Fibroblast of skin of left biceps (primary cell): Measurements from ENCODE around the gene LTA.

Experiments
- DNase-seq, 2 experiments: peaks; one replicate each; pipeline ENCODE4 v3.0.0-alpha.2; 2013; ENCODE audit warnings: low read depth in 2 of 2

The LTA gene, protein sequence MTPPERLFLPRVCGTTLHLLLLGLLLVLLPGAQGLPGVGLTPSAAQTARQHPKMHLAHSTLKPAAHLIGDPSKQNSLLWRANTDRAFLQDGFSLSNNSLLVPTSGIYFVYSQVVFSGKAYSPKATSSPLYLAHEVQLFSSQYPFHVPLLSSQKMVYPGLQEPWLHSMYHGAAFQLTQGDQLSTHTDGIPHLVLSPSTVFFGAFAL

DNA sequence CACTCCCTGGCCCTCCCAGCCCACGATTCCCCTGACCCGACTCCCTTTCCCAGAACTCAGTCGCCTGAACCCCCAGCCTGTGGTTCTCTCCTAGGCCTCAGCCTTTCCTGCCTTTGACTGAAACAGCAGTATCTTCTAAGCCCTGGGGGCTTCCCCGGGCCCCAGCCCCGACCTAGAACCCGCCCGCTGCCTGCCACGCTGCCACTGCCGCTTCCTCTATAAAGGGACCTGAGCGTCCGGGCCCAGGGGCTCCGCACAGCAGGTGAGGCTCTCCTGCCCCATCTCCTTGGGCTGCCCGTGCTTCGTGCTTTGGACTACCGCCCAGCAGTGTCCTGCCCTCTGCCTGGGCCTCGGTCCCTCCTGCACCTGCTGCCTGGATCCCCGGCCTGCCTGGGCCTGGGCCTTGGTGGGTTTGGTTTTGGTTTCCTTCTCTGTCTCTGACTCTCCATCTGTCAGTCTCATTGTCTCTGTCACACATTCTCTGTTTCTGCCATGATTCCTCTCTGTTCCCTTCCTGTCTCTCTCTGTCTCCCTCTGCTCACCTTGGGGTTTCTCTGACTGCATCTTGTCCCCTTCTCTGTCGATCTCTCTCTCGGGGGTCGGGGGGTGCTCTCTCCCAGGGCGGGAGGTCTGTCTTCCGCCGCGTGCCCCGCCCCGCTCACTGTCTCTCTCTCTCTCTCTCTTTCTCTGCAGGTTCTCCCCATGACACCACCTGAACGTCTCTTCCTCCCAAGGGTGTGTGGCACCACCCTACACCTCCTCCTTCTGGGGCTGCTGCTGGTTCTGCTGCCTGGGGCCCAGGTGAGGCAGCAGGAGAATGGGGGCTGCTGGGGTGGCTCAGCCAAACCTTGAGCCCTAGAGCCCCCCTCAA, at the start of gene LTA:
Gene LTA, plus strand, starts transcription at position 249 of the 871 bp plus-strand sequence. Its CDS starts 454 bp downstream, at position 703.
- no peak for DNase-seq

DNA sequence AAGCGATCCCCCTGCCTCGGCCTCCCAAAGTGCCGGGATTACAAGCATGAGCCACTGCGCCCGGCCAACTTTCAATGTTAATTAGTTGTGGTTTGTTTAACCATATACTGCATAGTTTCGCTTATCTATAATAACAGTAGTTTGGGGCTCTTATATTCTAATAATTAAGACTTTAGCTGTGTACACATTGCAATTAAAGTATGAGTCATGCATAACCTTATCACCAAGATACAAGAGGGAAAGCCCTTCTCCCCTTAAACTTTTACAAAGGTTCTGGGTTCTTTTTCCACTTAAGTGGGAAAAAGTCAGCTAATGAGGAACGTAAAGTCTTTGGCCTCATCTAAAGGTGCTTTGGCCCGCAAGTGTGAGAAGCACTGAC, 46.5 kb upstream of the LTA start:
- no peak for DNase-seq

DNA sequence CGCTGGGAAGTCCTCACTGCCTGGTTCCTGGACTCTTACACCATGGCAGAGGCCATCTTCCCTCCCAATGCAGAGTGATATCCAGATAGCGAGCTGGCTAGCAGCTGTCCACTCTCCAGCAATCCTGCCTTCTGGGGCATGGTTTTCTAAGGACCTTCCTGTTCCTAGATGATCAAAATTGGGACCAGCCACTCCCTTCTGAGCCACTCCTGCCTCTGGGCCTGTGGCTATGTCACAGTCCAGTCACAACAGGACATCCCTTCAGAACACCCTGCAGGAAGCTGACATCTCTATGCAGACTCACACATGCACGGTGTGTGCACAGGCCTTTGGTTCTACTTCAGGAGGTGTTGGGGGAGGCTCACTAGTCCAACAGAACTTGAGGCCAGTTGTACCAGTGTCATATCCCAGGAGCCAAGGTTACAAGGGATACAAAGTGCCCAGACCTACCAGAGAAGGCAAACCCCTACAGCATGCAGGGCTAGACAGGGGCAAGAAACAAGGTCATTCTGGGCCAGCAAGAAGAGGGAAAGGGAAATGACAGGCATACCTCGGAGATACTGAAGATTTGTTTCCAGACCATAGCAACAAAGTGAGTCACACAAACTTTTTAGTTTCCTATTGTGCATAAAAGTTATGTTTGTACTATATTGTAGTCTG, 46.0 kb upstream of the LTA start:
- no peak for DNase-seq

DNA sequence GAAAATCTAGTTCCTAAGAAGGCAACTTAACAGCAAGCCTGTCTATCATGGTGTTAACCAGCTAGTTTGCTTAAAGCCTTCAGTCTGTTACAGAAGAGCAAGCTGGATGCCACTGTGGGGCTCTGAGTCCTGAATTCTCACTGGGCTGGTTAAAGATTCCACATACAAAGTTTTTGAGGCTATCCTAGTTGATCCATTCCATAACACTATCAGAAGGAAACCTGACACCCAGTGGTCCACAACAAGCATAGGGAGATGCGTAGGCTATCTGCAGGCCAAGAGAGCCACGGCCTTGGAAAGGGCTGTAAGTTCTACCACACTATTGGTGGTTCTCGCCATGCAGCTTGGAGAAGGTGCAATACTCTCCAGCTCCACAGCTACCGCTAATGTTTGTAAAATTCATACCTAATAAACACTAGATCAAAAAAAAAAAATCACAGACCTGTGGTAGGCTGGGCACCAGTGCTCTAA, 43.7 kb upstream of the LTA start:
- no peak for DNase-seq

DNA sequence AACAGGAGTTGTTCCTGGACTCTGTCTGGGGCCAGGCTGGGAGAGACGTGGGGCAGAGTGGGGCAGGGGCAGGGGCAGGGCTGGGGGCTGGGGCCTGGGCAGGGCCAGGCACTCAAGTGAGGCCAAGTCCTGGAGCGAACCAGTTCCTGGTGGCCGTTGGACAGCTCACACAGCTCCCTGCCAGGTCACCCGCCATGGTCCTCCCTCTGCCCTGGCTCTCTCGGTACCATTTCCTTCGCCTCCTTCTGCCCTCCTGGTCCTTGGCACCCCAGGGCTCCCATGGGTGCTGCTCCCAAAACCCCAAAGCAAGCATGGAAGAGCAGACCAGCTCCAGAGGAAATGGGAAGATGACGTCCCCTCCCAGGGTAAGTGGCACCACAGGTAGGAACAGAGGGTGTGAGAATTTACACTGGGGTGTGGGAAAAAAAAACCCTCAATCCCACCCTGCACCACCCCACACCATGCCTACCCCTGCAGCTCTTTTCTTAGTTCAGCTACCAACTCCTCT, 43.2 kb upstream of the LTA start, which contains the start of gene MCCD1:
Gene MCCD1, plus strand, starts transcription at position 142 of the 508 bp plus-strand sequence. Its CDS starts 53 bp downstream, at position 195.
- DNase-seq = no peak

DNA sequence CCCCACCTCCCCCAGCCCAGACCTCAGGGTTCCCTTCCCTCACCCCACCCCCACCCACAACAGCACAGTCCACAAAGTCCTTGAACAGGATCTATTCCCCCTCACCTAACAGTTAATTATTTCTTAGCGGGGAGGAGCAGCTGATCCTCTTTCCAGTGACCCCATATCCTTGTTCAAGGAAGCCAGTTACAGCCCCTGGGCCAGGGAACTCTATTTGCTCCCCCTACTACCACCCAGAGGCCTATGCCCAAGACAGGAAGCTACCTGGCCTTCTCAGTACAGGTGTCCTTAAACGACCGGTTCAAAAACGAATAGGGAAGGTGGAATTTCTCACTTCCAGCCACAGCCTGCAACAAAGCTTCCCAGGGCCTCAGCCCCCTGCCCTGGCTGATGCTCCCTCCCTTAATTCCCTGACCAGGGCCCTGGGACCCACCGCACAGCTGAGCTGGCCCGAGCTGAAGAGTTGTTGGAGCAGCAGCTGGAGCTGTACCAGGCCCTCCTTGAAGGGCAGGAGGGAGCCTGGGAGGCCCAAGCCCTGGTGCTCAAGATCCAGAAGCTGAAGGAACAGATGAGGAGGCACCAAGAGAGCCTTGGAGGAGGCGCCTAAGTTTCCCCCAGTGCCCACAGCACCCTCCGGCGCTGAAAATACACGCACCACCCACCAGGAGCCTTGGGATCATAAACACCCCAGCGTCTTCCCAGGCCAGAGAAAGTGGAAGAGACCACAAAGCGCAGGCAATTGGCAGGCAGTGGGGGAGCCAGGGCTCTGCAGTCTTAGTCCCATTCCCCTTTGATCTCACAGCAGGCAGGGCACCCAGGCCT, 42.5 kb upstream of the LTA start:
- DNase-seq = no peak

DNA sequence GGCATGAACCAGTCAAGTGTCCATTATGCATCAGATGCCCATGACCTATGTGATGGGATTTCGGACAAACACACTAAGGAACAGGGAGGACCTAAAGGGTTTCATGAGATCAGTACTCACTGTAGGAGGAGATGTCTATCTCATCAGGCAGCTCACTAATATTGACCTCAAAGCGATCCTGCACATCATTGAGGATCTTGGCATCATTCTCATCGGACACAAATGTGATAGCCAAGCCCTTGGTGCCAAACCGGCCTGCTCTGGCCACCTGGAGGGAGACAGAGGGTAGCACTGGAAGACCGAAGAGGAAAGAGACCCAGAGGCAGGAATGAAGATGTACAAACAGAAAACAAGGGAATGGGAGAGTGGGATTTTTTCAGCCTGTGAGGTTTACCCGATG, 41.4 kb upstream of the LTA start:
- no peak for DNase-seq

DNA sequence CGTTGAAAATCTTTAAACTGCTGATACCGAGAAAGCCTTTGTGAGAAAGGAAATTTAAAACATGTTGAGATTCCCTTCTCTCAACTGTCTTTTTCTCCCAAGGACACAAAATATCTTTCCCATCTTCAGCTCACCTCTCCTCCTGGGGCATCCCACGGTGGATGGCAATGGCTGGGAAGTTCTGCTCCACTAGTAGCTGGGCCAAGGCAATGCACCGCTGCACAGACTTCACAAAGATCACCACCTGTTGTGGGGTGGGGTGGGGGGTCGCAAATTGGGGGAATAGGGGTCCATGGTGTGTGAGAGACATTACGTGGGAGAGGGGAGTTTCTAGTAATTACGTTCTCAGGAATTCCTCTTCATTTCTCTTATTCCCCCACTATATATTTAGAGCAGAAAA, 40.9 kb upstream of the LTA start:
- no peak for DNase-seq

DNA sequence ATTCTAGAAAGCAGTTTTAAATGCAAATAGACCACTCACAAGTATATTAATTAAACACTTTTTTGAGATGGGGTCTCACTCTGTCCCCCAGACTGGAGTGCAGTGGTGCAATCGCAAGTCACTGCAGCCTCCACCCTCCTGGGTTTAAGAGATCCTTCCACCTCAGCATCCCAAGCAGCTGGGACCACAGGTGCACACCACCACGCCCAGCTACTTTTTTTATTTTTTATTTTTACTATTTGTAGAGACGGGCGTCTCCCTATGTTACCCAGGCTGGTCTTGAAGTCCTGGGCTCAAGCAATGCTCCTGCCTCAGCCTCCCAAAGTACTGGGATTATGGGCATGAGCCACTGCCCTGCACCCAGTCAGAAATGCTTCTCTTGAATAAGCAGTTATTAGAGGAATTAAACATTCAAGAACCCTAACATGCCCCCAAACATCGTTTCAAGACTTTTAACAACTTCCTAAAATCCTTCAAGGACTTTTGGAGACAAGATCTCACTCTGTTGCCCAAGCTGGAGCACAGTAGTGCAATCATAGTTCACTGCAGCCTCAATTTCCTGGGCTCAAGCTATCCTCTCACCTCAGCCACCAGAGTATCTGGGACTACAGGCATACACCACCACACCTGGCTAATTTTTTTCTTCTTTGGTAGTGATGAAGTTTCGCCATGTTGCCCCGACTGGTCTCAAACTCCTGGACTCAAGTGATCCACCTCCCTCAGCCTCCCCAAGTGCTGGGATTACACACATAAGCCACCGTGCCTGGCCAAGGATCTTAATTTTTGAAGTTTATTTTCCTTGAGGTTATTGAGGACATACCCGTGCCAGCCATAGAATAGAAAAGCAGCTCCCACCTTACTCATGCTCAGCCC, 40.1 kb upstream of the LTA start:
- no peak for DNase-seq

DNA sequence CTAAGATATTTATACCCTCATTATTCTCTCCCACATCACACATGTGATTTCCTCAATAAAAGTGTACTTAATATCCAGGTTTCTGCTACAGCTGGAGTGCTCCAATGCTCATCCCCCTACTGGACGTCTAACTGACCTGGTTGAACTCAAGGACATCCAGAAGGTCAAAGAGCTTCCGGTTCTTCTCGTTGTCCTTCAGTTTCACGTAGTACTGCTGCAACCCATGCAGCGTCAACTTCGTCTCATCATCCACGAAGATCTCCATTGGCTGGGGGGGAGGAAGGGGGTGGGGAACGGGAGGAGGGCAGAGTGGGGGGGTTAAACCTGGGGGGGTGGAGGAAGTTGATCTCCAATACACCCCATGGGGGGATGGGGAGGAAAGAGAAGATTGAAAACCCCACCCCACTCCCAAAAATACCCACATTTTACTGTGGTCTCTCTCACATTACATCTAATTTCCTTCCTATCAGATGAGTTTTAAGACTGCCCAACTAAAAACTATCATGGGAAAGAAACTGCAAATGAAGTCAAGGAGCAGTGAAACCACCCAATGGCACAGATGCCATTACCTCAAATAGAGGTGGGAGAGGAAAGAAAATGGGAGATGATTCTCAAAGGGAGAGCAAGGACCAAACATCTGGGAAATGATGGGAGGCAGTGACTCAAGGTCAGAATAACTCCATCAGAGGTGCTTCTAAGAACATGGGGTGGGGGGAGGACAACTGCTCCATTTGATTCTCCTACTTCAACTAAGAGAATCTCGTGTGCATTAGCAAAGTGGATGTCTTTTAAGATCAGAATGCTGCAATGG, 39.2 kb upstream of the LTA start:
- no peak for DNase-seq

DNA sequence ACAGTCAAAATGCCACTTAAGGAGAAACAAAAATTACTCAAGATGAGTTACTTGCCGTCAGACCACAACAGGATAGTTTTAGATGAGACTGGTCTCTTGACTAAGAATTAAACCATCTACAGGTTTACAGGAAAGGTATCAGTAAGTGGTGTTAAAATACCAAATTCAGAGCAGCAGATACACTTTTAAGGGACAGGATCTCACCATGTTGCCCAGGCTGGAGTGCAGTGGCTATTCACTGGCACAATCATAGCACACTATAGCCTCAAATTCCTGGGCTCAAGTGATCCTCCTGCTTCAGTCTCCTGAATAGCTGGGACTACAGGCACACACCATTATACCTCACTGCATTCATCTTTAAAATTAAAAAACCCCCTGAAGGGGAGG, 38.6 kb upstream of the LTA start:
- DNase-seq = no peak

DNA sequence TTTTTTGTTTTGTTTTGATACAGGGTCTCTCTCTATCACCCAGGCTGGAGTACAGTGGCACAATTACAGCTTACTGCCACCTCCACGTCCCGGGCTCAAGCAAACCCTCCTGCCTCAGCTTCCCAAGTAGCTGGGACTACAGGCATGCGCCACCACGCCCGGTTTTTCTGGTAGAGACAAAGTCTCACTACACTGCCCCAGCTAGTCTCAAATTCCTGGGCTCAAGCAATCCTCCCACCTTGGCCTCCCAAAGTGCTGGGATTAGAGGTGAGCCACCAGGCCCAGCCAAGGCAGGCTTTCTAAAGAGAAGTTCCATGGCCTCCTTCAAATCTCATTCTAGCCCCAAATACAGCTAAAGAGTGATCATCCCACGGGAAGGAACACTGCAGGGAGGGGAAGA, 38.1 kb upstream of the LTA start:
- no peak for DNase-seq

DNA sequence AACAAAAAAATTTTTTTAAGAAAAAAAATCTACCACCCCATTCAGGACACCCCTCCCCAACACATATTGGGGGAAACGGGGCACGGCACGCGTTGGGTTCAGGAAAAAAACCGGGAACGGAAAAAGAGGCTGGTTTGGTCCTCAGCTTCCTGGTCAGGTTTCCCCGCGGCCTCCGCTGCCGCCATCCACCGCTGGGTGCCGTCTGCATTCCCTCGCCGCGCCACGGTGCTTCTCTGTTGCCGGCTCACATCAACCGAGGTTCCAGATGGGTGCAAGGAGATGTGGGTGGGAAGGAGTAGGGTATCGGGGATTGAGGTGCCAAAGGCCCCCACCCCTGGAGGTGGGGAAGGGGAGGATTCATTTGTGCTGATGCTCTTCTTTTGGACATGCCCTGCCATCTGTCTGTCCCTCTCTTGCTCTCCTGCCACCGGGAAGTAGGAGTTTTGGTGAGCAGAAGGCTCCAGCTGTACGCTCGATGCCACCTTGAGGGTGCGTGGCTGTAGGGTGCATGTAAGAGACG, 37.5 kb upstream of the LTA start:
- DNase-seq = no peak

DNA sequence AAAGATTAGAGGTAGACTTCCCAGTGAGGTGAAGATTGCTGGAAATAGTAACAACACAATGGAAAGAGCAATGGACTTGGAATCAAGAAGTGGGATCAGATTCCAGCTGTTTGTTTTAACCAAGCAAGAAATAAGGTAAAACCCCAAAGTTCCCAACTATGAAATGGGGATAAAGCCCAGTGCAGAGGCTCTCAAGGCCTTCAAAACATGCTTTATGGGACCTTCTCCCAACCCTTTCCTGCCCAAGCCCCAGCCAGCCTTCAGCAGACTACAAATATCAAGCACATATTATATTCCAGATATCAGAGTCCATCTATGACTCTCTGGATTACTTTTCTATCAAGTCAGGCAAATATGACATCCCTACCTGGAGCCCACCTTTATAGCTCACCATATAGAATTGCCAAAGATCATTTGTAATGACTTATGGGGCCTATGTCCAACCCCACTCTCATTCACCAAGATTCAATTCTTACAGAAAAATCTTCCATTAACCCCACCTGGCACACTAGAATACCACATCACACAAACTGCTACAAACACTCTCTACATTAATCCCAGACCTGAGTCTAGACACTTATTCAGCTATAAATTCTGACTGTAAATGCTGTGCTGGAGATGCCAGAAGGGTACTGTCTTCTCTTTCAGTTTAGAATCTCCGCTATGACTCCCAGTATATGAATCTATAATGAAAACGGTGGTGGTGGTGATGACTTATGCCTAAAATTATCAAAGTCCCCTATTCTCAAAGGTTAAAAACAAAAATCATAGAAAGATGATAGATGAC, 36.4 kb upstream of the LTA start:
- DNase-seq = no peak

DNA sequence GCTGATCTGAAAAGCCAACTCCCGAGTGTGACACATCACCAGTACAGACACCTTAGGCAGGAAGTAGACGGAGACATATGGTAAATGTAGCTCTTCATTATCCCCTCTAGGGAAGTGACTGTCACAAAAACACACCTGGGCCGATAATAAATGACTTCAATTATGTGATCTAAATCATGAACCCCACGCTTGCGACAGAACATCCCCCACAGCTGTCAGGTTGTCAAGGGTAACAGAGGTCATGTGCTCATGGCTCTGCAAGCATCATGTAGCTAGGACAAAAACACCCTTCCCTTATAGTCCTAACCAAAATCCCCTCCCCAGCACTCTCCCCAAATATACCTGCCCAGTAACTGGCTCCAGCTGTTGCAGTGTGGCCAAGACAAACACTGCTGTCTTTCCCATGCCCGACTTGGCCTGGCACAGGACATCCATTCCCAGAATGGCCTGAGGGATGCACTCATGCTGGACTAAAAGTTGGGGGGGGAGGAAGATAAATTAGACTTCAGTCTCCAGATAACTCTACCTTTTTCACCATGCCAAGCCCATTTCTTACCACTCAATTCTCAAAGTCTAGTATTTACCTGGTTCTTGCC, 33.2 kb upstream of the LTA start:
- no peak for DNase-seq

DNA sequence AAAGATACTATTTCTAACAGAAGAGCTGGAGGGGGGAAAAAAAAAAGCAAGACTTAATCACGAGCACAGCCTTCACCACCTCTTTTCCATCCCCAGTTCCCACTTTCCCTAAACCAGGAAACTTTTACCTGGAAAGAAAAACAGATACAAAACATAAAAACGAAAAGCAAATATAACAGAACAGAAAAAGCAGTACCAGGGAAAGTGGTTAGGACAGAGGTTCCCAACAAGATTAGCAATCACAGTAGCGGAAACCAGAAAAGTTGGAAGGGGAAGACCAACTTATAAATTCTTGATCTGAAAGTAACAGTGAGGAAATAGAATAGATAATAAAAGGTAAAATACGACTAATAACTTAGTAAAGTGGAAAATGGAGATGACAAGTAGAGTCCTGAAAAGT, 31.4 kb upstream of the LTA start:
- DNase-seq = no peak

DNA sequence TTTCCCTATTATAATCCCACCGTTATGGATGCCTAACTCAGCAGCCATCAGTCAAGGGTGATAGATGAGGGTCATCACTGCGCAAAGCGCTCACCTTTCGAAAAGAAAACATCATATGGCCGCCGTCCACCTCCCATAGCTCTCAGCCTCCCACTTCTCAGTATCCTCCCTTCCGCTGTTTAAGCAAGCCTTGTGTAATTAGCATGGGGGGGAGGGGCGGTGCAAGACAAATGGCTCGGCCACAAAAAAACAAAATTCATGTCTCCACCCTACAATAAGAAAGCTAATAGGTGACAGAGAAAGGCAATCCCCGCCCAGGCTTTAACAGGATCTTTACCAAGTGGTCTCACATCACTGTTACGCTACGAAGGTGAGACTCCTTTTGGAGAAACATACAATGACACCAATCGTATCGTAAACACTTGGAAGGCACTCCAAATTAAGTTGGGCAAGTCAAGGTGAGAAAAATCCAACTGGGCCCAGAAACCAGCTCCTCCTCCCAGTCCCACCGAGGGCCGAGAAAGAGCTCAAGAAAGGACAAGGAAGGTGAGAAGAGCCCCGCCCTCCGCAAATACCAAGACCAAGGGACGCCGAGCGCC, 30.9 kb upstream of the LTA start:
- no peak for DNase-seq
